HG03558 (cell line): Measurements from ENCODE around the gene CHML.
A peak's percentile ranks its signal among the peaks of the same experiment; 100 is the strongest.

ENCODE experiments used
- ATAC-seq: cut with Tn5 transposase; IDR thresholded peaks from one replicate; pipeline ENCODE4 v1.9.1; 2021; ENCODE audit warnings: moderate number of reproducible peaks; ENCODE audit not compliant: unreplicated experiment; ENCODE audit errors: extremely low read depth

CHML gene

DNA sequence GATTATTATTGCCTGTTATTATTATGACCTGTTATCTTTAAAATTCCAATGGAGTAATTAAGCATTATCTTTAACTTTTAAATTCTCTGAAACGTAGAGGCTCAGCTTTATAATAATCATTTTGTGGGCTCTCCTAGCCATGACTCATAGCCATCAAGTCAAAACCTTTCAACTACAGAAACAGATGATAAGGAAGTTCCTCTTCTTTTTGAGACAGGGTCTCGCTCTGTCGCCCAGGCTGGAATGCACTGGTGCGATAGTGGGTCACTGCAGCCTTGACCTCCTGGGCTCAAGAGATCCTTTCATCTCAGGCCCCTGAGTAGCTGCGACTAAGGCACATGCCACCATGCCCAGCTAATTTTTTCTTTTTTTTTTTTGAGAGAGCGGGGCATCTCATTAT is 43.5 kb downstream of the CHML start:
- no peak for ATAC-seq

GRCh38 chr1:241593186-241593585 is 47.0 kb downstream of the CHML start:
- ATAC-seq, result no peak

DNA sequence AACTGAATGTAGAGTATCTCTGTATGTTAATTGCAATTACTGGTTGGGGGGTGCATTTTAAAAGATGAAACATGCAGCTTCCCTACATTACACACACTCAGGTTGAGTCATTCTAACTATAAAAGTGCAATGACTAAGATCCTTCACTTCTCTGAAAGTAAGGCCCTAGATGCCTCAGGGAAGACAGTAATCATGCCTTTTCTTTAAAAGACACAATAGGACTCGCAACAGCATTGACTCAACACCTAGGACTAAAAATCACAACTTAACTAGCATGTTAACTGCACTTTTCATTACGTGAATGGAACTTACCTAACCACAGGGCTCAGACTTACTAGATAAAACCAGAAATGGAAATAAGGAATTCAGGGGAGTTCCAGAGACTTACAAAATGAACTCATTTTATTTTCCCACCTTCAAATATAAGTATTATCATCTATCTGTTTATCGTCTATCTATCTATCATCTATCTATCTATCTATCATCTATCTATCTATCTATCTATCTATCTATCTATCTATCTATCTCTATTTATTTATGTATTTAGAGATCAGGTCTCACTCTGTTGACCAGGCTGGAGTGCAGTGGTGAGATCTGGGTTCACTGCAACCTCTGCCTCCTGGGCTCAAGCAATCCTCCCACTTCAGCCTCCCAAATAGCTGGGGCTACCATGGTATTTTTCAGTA is 47.8 kb downstream of the CHML start:
- ATAC-seq, result peak; percentile 69

GRCh38 chr1:241591736-241592135 is 48.4 kb downstream of the CHML start:
- ATAC-seq, result no peak

DNA sequence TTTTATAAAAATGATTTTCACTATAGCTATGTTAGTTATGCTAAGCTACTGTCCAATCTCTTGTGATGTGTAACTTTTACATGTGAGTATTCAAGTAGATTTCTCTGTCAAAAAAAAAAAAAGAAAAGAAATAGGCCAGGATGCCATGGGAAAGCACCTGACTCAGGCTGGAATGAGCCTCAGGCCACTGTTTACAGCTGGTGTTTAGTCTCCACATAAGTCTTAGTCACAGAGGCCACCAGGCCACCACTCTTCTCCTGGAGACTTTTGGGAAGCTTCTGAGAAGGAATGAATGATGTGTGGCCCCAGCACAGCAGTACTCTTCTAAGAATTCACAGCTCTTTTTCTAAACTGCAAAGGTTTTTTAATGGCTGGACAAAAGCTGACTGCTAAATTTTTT is 48.9 kb downstream of the CHML start:
- ATAC-seq, result no peak

- no peak for ATAC-seq
Measured at GRCh38 chr1:241590719-241591118, 49.5 kb downstream of the CHML start.
